Caco-2 (cell line): ENCODE measurements around the gene CFAP299. TPM values are rescaled to one million over a fixed set of nuclear protein-coding genes. Genes with fewer than 3 reads are reported as not detected.

ENCODE experiments used
- BruUV-seq: library from RNA; stranded (reverse); fragments of 400-500 nt; replicated peaks from 2 replicates; lab custom pipeline; 2021; lab: Mats Ljungman, UMichigan
- CTCF ChIA-PET: fragments of 300-600 bp; sonication (Branson Sonifier 250); formaldehyde crosslinking; loops from one replicate; lab custom pipeline; 2022; ENCODE audit warnings: antibody characterized with exemption; lab: Charles Lee
- POLR2A ChIA-PET: fragments of 300-600 bp; sonication (Branson Sonifier 250); formaldehyde crosslinking; loops from one replicate; lab custom pipeline; 2022; ENCODE audit warnings: antibody characterized with exemption; lab: Charles Lee
- DNase-seq, 2 experiments: peaks; one replicate each; pipeline versions ENCODE4 v3.0.0 to v3.0.0-alpha.2; 2020 to 2022
- H3K27me3 ChIP-seq: replicated peaks from 2 replicates; pipeline ENCODE4 v1.6.0; 2011; ENCODE audit warnings: low read length; ENCODE audit not compliant: control insufficient read depth, insufficient read depth
- H3K36me3 ChIP-seq: 2 replicates; pipeline ENCODE4 v1.5.1; 2011; ENCODE audit warnings: low read length; ENCODE audit not compliant: control insufficient read depth, insufficient read depth
- H3K4me1 ChIP-seq: fragments of 250-450 bp; sonication (Bioruptor Pico); 2 replicates; pipeline ENCODE4 v1.5.1; 2020; ENCODE audit warnings: mild to moderate bottlenecking
- H3K4me3 ChIP-seq: 2 replicates; pipeline ENCODE4 v1.5.1; 2011; ENCODE audit warnings: low read depth, mild to moderate bottlenecking, control low read depth, low read length
- H3K9me3 ChIP-seq: fragments of 250-450 bp; sonication (Bioruptor Pico); 2 replicates; pipeline ENCODE4 v1.5.1; 2020; ENCODE audit warnings: mild to moderate bottlenecking, moderate library complexity
- H3K27ac Mint-ChIP-seq: one replicate; pipeline ENCODE4 v1.8.0; 2022; ENCODE audit warnings: mixed read lengths; ENCODE audit not compliant: unreplicated experiment
- H3K27me3 Mint-ChIP-seq: one replicate; pipeline ENCODE4 v1.8.0; 2022; ENCODE audit warnings: mixed read lengths; ENCODE audit not compliant: insufficient read depth, unreplicated experiment
- H3K36me3 Mint-ChIP-seq: one replicate; pipeline ENCODE4 v1.8.0; 2022; ENCODE audit warnings: mild to moderate bottlenecking, mixed read lengths; ENCODE audit not compliant: insufficient read depth, unreplicated experiment
- H3K4me1 Mint-ChIP-seq: one replicate; pipeline ENCODE4 v1.8.0; 2022; ENCODE audit warnings: low read depth, mixed read lengths; ENCODE audit not compliant: unreplicated experiment
- H3K4me3 Mint-ChIP-seq: one replicate; pipeline ENCODE4 v1.8.0; 2022; ENCODE audit warnings: mild to moderate bottlenecking, moderate library complexity, mixed read lengths; ENCODE audit not compliant: unreplicated experiment
- H3K9me3 Mint-ChIP-seq: one replicate; pipeline ENCODE4 v1.8.0; 2022; ENCODE audit warnings: mixed read lengths; ENCODE audit not compliant: unreplicated experiment
- CTCF ChIP-seq, 2 experiments: fragments of 200-600 bp in 1 of 2; IDR thresholded peaks; 1 replicate in 1 of 2; 2 replicates in 1 of 2; pipeline versions ENCODE4 v1.5.1 to v1.8.0; 2011 to 2022; ENCODE audit warnings: antibody characterized with exemption in 1 of 2, control low read depth in 1 of 2, inconsistent platforms in 1 of 2, low read depth in 1 of 2, low read length in 1 of 2, mild to moderate bottlenecking in 1 of 2, moderate library complexity in 1 of 2; ENCODE audit not compliant: insufficient read depth in 1 of 2, severe bottlenecking in 1 of 2, unreplicated experiment in 1 of 2
- intact Hi-C: fragments of 100-400 bp; cut with micrococcal nuclease; formaldehyde crosslinking; loops from one replicate; pipeline ENCODE4 v1.10.0; 2022; ENCODE audit not compliant: unreplicated experiment
- total RNA-seq: library from RNA; stranded (reverse); gene quantifications from 2 replicates; pipeline ENCODE4 v1.2.3, GENCODE V29; 2022

CFAP299 gene
- total RNA-seq, 1 experiment from 2014 or later: not detected

GRCh38 chr4:80751200-80751599, 415.7 kb downstream of the CFAP299 start:
- Histone ChIP-seq H3K27me3 (no peaks in the 10 kb centered on the region), H3K36me3 (no peaks in the 10 kb centered on the region), H3K9me3 (no peaks in the 10 kb centered on the region), H3K4me3 (no peak overlapping the region), H3K4me1 (no peaks in the 10 kb centered on the region)
- H3K36me3 Mint-ChIP-seq: no peaks in the 10 kb centered on the region
- intact Hi-C loops: no loop called here
- ChIA-PET CTCF (no interaction called here), POLR2A (no interaction called here)
- TF ChIP-seq CTCF (IDR thresholded peaks at IDR 0.05; ENCODE audit: insufficient read depth in 1 of 2, low read depth in 1 of 2, low read length in 1 of 2, severe bottlenecking in 1 of 2, unreplicated experiment in 1 of 2): no peak
- H3K4me1 Mint-ChIP-seq: no peaks in the 10 kb centered on the region
- H3K27me3 Mint-ChIP-seq: no peaks in the 10 kb centered on the region
- no peak for DNase-seq
- H3K9me3 Mint-ChIP-seq: no peaks in the 10 kb centered on the region
- H3K4me3 Mint-ChIP-seq: no peak overlapping the region
- no TSS peak for BruUV-seq
- no peak overlapping the region for H3K27ac Mint-ChIP-seq

- H3K4me3 ChIP-seq: no peak overlapping the region
- H3K9me3 Mint-ChIP-seq: no peaks in the 10 kb centered on the region
- ChIA-PET CTCF (no interaction called here), POLR2A (no interaction called here)
- no peaks in the 10 kb centered on the region for H3K27me3 Mint-ChIP-seq
- no peaks in the 10 kb centered on the region for H3K9me3 ChIP-seq
- no peak for TF ChIP-seq CTCF (IDR thresholded peaks at IDR 0.05; ENCODE audit: insufficient read depth in 1 of 2, low read depth in 1 of 2, low read length in 1 of 2, severe bottlenecking in 1 of 2, unreplicated experiment in 1 of 2)
- H3K36me3 ChIP-seq: no peaks in the 10 kb centered on the region
- intact Hi-C loops: no loop called here
- no peaks in the 10 kb centered on the region for H3K36me3 Mint-ChIP-seq
- no peaks in the 10 kb centered on the region for H3K4me1 Mint-ChIP-seq
- no peak for DNase-seq
- no TSS peak for BruUV-seq
- no peaks in the 10 kb centered on the region for H3K4me1 ChIP-seq
- H3K27me3 ChIP-seq: no peaks in the 10 kb centered on the region
- H3K27ac Mint-ChIP-seq: no peak overlapping the region
- H3K4me3 Mint-ChIP-seq: no peak overlapping the region
Observed at GRCh38 chr4:80767944-80768343, 432.4 kb downstream of the CFAP299 start.

- DNase-seq: no peak
- H3K4me3 ChIP-seq: no peak overlapping the region
- H3K4me1 ChIP-seq: no peaks in the 10 kb centered on the region
- H3K4me3 Mint-ChIP-seq: no peak overlapping the region
- H3K4me1 Mint-ChIP-seq: no peaks in the 10 kb centered on the region
- intact Hi-C loops: no loop called here
- no peaks in the 10 kb centered on the region for H3K9me3 ChIP-seq
- ChIA-PET CTCF (no interaction called here), POLR2A (no interaction called here)
- TF ChIP-seq CTCF (IDR thresholded peaks at IDR 0.05; ENCODE audit: insufficient read depth in 1 of 2, low read depth in 1 of 2, low read length in 1 of 2, severe bottlenecking in 1 of 2, unreplicated experiment in 1 of 2): no peak
- H3K9me3 Mint-ChIP-seq: no peaks in the 10 kb centered on the region
- H3K27ac Mint-ChIP-seq: no peak overlapping the region
- no TSS peak for BruUV-seq
- H3K36me3 Mint-ChIP-seq: no peaks in the 10 kb centered on the region
- H3K27me3 Mint-ChIP-seq: peaks cover 3% of the 10 kb centered on the region
- no peaks in the 10 kb centered on the region for H3K36me3 ChIP-seq
- no peaks in the 10 kb centered on the region for H3K27me3 ChIP-seq
Observed at GRCh38 chr4:80776168-80776567, 440.6 kb downstream of the CFAP299 start.
